H1 (cell line): ENCODE results near the gene BCAS1. TPM values are rescaled to one million over a fixed set of nuclear protein-coding genes. Genes with fewer than 3 reads are reported as not detected.

Experiments used
- CBX5 ChIP-seq: fragments of 300-800, 300-1000 bp; sonication (generic); IDR thresholded peaks from 2 replicates; pipeline ENCODE4 v1.7.1; 2016; ENCODE audit warnings: antibody characterized with exemption, low read length, low read depth
- RXRA ChIP-seq: IDR thresholded peaks from 2 replicates; pipeline ENCODE4 v1.6.1; 2011; ENCODE audit warnings: low read depth, mild to moderate bottlenecking, low read length, moderate library complexity; ENCODE audit not compliant: insufficient read depth
- USF2 ChIP-seq: IDR thresholded peaks from 2 replicates; pipeline ENCODE4 v1.6.1; 2011; ENCODE audit warnings: low read length, improper control_type of control experiment
- polyA plus RNA-seq, 7 experiments: library from polyadenylated mRNA; depleted of rRNA in 3 of 7; stranded (reverse) in 5 of 7; unstranded in 2 of 7; fragments of >200 nt in 5 of 7; fragments of 200-250 nt in 2 of 7; gene quantifications; 1 replicate in 5 of 7; 2 replicates in 1 of 7; 4 replicates in 1 of 7; pipeline versions ENCODE4 v1.2.1 to v1.2.3, GENCODE V29; 2011 to 2013; ENCODE audit warnings: missing spikeins in 2 of 7, mixed read lengths in 2 of 7
- total RNA-seq: library from RNA; stranded (reverse); fragmentation: NEBNext Ultra II Directional; extraction: Animal tissue kit (Norgen Biotek cat#: 25700); gene quantifications from 2 replicates; pipeline ENCODE4 v1.2.1, GENCODE V29; 2021
- TF ChIP-seq, protein P1 (sequence below): IDR thresholded peaks from 2 replicates; pipeline ENCODE4 v1.6.1; 2012; ENCODE audit warnings: inconsistent platforms

The BCAS1 gene
- total and polyA plus RNA-seq, 2 of the 8 experiments (the other 6 are each of a cell fraction or from before 2014, with no cell fraction given), result 0.06 to 0.19 TPM

- TF ChIP-seq RXRA, result no peak
- no peak for TF ChIP-seq CBX5
- no peak for TF ChIP-seq USF2
- TF ChIP-seq, protein P1, sequence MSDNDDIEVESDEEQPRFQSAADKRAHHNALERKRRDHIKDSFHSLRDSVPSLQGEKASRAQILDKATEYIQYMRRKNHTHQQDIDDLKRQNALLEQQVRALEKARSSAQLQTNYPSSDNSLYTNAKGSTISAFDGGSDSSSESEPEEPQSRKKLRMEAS, result no peak
Observed at GRCh38 chr20:54023406-54023805, 47.0 kb downstream of the BCAS1 start (continued).
